Effector CD4-positive, alpha-beta T cell (primary cell): ENCODE measurements around the gene SGCA.

Experiments used
- DNase-seq: peaks from one replicate; pipeline ENCODE4 v3.0.0-alpha.2; 2020

Gene SGCA

GRCh38 chr17:50210240-50211225 lies 44.7 kb downstream of the SGCA start:
- no peak for DNase-seq

- DNase-seq = no peak
Observed at GRCh38 chr17:50211249-50212120, 45.7 kb downstream of the SGCA start.

GRCh38 chr17:50212121-50212843 lies 46.5 kb downstream of the SGCA start:
- DNase-seq = no peak

GRCh38 chr17:50213026-50214022 lies 47.5 kb downstream of the SGCA start:
- DNase-seq = no peak

GRCh38 chr17:50214976-50215760 lies 49.4 kb downstream of the SGCA start:
- DNase-seq = no peak

- DNase-seq = no peak
Observed at GRCh38 chr17:50217591-50217990, 51.8 kb downstream of the SGCA start.

- no peak for DNase-seq
Observed at GRCh38 chr17:50218071-50218759, 52.4 kb downstream of the SGCA start.

GRCh38 chr17:50218771-50219315 lies 53.0 kb downstream of the SGCA start:
- no peak for DNase-seq

GRCh38 chr17:50219342-50219741 lies 53.5 kb downstream of the SGCA start:
- DNase-seq = no peak

GRCh38 chr17:50219939-50220465 lies 54.2 kb downstream of the SGCA start:
- DNase-seq = no peak

- no peak for DNase-seq
Observed at GRCh38 chr17:50220811-50221210, 55.0 kb downstream of the SGCA start.

- DNase-seq = no peak
Observed at GRCh38 chr17:50221266-50221863, 55.6 kb downstream of the SGCA start.

- DNase-seq = no peak
Observed at GRCh38 chr17:50221864-50222545, 56.2 kb downstream of the SGCA start.

GRCh38 chr17:50222922-50223321 lies 57.1 kb downstream of the SGCA start:
- no peak for DNase-seq
